ENCODE measurements around the gene PRKCA. TPM values are rescaled to one million over a fixed set of nuclear protein-coding genes. Genes with fewer than 3 reads are reported as not detected.

The PRKCA gene
- total RNA-seq, 1 donor from 2014 or later: 4.7 TPM

- DNase-seq (ENCODE audit: low read depth) (no peak), FAIRE-seq (no peak)
- no peak for TF ChIP-seq CTCF (IDR thresholded peaks at IDR 0.05; ENCODE audit: insufficient read depth, low read length, severe bottlenecking)
- H3K36me3 ChIP-seq (ENCODE audit: control insufficient read depth, insufficient read depth, low read length): no peaks in the 10 kb centered on the region
- H3K27me3 ChIP-seq (ENCODE audit: control insufficient read depth, insufficient read depth, low read length): no peaks in the 10 kb centered on the region
- H3K4me3 ChIP-seq (ENCODE audit: low read depth, low read length): no peak overlapping the region
Measured at GRCh38 chr17:66799849-66800537, 497.6 kb downstream of the PRKCA start.

GRCh38 chr17:66803474-66803951 lies 501.1 kb downstream of the PRKCA start:
- TF ChIP-seq CTCF (IDR thresholded peaks at IDR 0.05; ENCODE audit: insufficient read depth, low read length, severe bottlenecking): no peak
- Histone ChIP-seq H3K4me3 (ENCODE audit: low read depth, low read length) (no peak overlapping the region), H3K27me3 (ENCODE audit: control insufficient read depth, insufficient read depth, low read length) (no peaks in the 10 kb centered on the region), H3K36me3 (ENCODE audit: control insufficient read depth, insufficient read depth, low read length) (no peaks in the 10 kb centered on the region)
- FAIRE-seq (no peak), DNase-seq (ENCODE audit: low read depth) (no peak)

- FAIRE-seq (no peak), DNase-seq (ENCODE audit: low read depth) (no peak)
- H3K36me3 ChIP-seq (ENCODE audit: control insufficient read depth, insufficient read depth, low read length): no peaks in the 10 kb centered on the region
- no peak overlapping the region for H3K4me3 ChIP-seq (ENCODE audit: low read depth, low read length)
- no peaks in the 10 kb centered on the region for H3K27me3 ChIP-seq (ENCODE audit: control insufficient read depth, insufficient read depth, low read length)
- no peak for TF ChIP-seq CTCF (IDR thresholded peaks at IDR 0.05; ENCODE audit: insufficient read depth, low read length, severe bottlenecking)
Measured at GRCh38 chr17:66805567-66805966, 503.2 kb downstream of the PRKCA start.

- FAIRE-seq (no peak), DNase-seq (ENCODE audit: low read depth) (no peak)
- H3K36me3 ChIP-seq (ENCODE audit: control insufficient read depth, insufficient read depth, low read length): no peaks in the 10 kb centered on the region
- no peak for TF ChIP-seq CTCF (IDR thresholded peaks at IDR 0.05; ENCODE audit: insufficient read depth, low read length, severe bottlenecking)
- no peaks in the 10 kb centered on the region for H3K27me3 ChIP-seq (ENCODE audit: control insufficient read depth, insufficient read depth, low read length)
- no peak overlapping the region for H3K4me3 ChIP-seq (ENCODE audit: low read depth, low read length)
Measured at GRCh38 chr17:66807182-66807581, 504.8 kb downstream of the PRKCA start.

GRCh38 chr17:66809408-66809807 lies 507.0 kb downstream of the PRKCA start:
- DNase-seq (ENCODE audit: low read depth): no peak
- FAIRE-seq: no peak
- no peak for TF ChIP-seq CTCF (IDR thresholded peaks at IDR 0.05; ENCODE audit: insufficient read depth, low read length, severe bottlenecking)
- no peaks in the 10 kb centered on the region for H3K36me3 ChIP-seq (ENCODE audit: control insufficient read depth, insufficient read depth, low read length)
- no peak overlapping the region for H3K4me3 ChIP-seq (ENCODE audit: low read depth, low read length)
- H3K27me3 ChIP-seq (ENCODE audit: control insufficient read depth, insufficient read depth, low read length): no peaks in the 10 kb centered on the region
